ENCODE data around the gene BCL2L1.

DNA sequence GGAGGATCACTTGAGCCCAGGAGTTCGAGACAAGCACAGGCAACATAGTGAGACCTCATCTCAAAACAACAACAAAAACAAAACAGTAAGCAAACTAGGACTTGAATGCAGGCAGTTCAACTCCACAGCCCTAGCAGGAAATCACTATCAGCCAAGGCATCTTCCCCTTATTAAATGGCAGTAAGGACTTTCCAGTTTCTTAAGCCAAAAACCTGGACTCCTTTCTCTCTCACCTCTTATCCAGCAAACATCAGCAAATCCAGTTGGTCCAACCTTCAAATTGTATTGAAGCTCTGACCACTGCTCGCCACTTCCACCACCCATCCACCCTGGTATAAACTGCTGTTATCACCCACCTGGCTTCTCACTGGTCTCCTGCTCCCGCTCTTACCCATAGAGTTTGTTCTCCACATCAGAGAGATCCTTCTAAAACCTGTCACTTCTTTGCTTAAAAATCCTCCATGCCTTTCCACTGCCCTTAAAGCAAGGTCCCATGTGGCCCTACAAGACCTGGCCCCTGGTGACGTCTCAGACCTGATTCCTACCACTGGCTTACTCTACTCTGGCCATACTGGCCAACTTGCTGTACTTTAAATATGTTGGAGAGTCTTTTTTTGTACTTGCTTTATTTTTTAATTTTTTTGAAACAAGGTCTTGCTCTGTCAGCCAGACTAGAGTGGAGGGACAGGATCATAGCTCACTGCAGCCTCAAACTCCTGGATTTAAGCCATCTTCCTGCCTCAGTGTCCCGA lies 27.6 kb downstream of the BCL2L1 start:
- TF ChIP-seq, protein P1, sequence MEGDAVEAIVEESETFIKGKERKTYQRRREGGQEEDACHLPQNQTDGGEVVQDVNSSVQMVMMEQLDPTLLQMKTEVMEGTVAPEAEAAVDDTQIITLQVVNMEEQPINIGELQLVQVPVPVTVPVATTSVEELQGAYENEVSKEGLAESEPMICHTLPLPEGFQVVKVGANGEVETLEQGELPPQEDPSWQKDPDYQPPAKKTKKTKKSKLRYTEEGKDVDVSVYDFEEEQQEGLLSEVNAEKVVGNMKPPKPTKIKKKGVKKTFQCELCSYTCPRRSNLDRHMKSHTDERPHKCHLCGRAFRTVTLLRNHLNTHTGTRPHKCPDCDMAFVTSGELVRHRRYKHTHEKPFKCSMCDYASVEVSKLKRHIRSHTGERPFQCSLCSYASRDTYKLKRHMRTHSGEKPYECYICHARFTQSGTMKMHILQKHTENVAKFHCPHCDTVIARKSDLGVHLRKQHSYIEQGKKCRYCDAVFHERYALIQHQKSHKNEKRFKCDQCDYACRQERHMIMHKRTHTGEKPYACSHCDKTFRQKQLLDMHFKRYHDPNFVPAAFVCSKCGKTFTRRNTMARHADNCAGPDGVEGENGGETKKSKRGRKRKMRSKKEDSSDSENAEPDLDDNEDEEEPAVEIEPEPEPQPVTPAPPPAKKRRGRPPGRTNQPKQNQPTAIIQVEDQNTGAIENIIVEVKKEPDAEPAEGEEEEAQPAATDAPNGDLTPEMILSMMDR (IDR thresholded peaks at IDR 0.05 in 8 of 11, conservative IDR thresholded peaks at IDR 0.05 in 3 of 11), result no peak
- no peak for TF ChIP-seq POLR2A (IDR thresholded peaks at IDR 0.05)
